OCI-M2 (cell line): ENCODE data around the gene BICD1.
"Not testable (repeated sequence)": the region's sequence is repeated elsewhere in the genome, so short reads cannot be mapped to it uniquely, and the experiment has no call there.

ENCODE experiments used
- DNase-seq: peaks from one replicate; lab custom pipeline; 2025; ENCODE audit not compliant: unreplicated experiment; lab: John Stamatoyannopoulos, UW

The BICD1 gene

GRCh38 chr12:32106517-32107358 lies at the start of gene BICD1:
TSS of gene BICD1 (plus strand) at chr12:32106847. CDS start at chr12:32107332, 485 bp downstream.
- no peak for DNase-seq

- no peak for DNase-seq
These were observed 45.6 kb upstream of the BICD1 start for GRCh38 chr12:32061033-32061432.

GRCh38 chr12:32062881-32063280 lies 43.8 kb upstream of the BICD1 start:
- DNase-seq: no peak

GRCh38 chr12:32063796-32064195 lies 42.9 kb upstream of the BICD1 start:
- DNase-seq: no peak

DNA sequence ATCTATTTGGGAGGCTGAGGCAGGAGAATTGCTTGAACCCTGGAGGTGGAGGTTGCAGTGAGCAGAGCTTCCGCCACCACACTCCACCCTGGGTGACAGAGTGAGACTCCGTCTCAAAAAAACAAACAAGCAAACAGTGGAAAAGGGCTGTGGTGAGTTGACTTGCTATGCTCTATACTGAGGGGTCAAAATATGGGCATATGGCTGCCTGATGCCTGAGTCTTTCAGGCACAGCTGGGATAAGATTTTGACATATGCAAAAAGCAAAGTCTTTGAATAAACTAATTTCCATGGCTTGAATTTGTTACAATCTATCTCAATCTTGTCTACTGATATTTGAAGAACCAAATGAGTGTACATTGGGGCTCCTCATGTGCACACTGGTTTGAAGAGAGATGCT lies 40.4 kb upstream of the BICD1 start:
- DNase-seq: no peak

GRCh38 chr12:32069071-32069470 lies 37.6 kb upstream of the BICD1 start:
- no peak for DNase-seq

GRCh38 chr12:32069731-32070130 lies 36.9 kb upstream of the BICD1 start:
- no peak for DNase-seq

DNA sequence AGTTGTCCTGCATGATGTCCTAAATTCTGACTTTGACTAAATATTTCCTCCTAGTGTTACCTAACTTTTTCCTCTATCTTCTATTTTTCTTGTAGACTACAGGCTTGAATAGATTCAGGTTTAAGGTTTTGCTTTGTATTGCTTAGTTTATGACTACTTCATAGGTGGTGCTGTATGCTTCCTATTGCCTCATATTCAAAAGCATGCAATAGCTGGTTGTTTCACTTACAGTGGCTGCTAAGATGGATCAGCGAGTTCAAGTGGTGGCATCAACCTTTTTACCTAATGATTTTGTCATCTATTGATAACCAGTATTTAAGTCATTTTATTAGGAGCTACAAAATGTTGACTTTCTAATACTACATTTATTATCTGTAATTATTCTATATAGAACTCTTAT lies 36.3 kb upstream of the BICD1 start:
- DNase-seq: no peak

GRCh38 chr12:32072102-32072501 lies 34.5 kb upstream of the BICD1 start:
- DNase-seq: no peak

- DNase-seq: no peak
These were observed 32.2 kb upstream of the BICD1 start for GRCh38 chr12:32074432-32074831.

DNA sequence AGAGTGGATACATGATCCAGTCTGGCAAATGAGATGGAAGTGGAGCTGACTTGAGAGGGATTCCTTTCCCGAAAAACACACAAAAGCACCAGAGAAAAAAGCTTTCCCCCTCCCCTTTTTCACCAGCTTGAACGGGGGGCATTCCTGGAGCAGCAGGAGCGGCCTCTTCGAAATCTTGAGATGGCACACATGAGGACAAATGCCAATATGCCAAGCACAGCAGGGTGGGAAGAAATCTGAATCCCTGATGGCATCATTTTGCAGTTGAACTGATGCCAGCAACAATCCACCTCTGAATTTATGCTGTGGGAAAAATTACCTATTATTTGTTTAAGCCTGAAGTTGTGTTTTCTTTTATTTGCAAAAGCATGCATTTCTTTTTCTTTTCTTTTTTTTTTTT lies 29.7 kb upstream of the BICD1 start:
- DNase-seq: no peak

DNA sequence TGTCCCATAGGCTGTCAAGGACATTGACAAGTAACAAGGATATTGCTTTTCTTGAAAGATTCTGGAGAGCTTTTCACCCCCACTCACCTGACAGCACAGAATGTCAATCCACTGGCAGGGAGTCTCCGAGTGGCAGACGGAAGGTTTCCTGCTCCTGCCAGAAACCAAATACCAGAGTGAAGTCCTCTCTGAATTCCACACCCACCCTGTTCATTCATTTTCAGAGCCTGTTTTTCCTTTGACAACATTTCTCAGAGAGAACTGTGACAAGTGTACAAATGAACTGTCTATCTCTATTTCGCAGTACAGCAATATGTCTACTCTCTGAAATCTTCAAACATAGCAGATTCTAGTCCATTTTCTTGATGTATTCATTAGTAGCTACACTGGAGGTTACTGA lies 26.2 kb upstream of the BICD1 start:
- no peak for DNase-seq

GRCh38 chr12:32083489-32083888 lies 23.2 kb upstream of the BICD1 start:
- DNase-seq: no peak

DNA sequence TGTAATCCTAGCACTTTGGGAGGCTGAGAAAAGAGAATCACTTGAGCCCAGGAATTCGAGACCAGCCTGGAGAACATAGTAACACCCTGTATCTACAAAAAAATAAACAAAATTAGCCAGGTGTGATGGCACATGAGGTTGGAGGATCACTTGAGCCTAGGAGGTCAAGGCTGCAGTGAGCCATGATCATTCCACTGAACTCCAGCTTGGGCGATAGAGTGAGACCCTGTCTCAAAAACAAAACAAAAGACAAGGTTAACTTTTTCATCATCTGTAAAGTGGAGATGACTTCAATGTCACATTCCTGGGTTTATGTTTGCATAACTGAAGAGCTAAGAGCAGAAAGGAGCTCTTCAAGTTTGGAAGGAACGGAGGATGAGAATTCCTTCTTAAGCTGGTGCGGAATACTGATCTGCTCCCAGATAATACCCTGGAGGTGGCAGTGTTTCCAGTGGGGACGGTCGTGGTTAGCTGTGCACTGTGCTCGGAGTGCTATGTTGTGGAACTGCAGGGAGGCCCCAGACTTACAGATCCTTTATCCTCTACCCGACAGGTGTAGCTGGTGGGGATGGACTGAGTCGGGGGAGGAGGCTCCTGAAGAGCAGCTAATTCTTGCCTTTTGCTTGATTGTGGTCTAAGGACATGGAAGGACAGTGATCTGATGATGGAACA lies 22.5 kb upstream of the BICD1 start:
- no peak for DNase-seq

- DNase-seq: no peak
These were observed 21.9 kb upstream of the BICD1 start for GRCh38 chr12:32084753-32085152.

- DNase-seq: no peak
These were observed 19.3 kb upstream of the BICD1 start for GRCh38 chr12:32087306-32087705.

DNA sequence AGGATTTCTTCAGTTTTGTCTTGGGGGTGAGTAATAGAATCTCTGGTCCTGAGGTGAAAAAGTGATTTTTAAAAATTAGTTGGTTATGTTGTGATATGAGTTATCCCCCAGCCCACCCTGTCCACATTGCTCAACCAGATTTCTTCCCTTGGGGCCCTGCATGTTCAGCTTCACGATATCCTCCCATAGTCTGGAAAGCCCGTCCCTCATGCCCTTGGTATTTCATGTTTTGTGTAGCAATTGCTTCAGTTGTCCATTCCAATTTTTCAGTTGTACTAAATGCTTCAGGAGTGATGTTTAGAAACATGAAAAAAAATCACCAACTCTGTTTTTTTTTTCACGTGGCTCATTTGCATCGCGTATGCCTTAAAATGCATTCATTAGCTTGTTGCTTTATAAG lies 17.5 kb upstream of the BICD1 start:
- no peak for DNase-seq

GRCh38 chr12:32089586-32089985 lies 17.1 kb upstream of the BICD1 start:
- no peak for DNase-seq

DNA sequence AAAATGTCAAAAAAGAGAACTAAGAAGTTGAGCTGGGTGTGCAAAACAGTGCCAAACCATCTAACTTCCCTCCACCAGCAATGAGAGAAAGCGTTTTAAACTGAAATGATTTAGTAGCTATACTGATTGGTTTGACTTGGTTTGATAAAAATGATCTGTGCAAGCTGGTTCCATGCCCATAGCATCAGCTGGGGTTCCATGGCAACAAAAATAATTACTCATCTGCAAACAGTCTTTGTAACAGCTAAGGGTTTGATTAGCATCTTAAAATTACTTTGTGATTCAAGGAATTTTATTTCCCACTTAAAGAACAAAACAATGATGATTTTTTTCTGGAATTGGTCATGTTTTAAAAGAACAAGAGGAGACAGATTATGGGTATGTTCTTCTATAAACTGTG lies 15.0 kb upstream of the BICD1 start:
- no peak for DNase-seq

DNA sequence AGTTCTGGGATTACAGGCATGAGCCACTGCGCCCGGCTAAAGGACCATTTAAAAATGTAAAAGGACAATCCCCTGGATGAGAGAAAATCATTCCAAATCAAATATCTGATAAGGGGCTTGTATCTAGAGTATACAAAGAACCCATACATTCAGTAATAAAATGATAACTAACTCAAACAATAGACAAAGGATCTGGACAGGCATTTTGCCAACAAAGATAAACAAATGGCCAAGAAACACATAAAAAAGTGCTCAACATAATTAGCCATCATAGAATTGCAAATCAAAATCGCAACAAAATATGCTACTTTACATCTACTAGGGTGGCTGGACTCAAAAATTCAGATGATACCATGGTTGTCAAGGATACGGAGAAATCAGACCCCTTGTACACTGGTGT lies 8.5 kb upstream of the BICD1 start:
- DNase-seq: no peak

DNA sequence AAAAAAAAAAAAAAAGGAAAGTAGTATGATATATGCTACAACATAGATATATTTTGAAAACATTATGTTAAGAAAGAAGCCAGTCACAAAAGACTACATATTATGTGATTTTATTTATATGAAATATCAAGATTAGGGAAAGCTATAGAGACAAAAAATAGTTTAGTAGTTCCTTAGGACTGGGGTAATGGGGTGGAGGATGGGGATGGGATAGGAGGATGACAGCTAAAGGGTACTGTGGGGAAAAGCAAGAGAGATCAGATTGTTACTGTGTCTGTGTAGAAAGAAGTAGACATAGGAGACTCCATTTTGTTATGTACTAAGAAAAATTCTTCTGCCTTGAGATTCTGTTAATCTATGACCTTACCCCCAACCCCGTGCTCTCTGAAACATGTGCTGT lies 7.4 kb upstream of the BICD1 start:
- not testable (repeated sequence) for DNase-seq

- DNase-seq: no peak
These were observed 6.3 kb upstream of the BICD1 start for GRCh38 chr12:32100361-32100760.

DNA sequence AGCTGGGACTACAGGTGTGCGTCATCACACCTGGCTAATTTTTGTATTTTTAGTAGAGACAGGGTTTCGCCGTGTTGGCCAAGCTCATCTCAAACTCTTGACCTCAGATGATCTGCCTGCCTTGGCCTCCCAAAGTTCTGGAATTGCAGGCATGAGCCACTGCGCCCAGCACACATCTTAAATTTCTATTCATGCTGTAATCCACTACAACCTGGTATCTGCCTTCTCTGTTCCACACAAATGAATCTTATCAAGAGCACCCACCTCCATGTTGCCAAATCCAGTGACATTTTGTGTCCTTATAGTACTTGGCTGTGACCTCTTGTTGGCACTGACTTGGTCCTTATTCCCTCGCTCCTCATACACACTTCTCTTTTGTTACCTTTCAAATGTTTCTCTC lies 5.8 kb upstream of the BICD1 start:
- DNase-seq: no peak
